Globus pallidus (tissue), 1 donor: Measurements from ENCODE around the gene MEG3.
"Not testable (repeated sequence)": the region's sequence is repeated elsewhere in the genome, so short reads cannot be mapped to it uniquely, and the experiment has no call there.

Source experiments
- DNase-seq: peaks from one replicate; pipeline ENCODE4 v3.0.0-alpha.2; 2015; ENCODE audit warnings: low spot score

The MEG3 gene

GRCh38 chr14:100789460-100790417, 36.2 kb upstream of the MEG3 start:
- no peak for DNase-seq

GRCh38 chr14:100790502-100791347, 35.2 kb upstream of the MEG3 start:
- DNase-seq: no peak

- no peak for DNase-seq
These were observed 34.6 kb upstream of the MEG3 start for GRCh38 chr14:100791348-100791735.

GRCh38 chr14:100791995-100792394, 33.9 kb upstream of the MEG3 start:
- DNase-seq: no peak

DNA sequence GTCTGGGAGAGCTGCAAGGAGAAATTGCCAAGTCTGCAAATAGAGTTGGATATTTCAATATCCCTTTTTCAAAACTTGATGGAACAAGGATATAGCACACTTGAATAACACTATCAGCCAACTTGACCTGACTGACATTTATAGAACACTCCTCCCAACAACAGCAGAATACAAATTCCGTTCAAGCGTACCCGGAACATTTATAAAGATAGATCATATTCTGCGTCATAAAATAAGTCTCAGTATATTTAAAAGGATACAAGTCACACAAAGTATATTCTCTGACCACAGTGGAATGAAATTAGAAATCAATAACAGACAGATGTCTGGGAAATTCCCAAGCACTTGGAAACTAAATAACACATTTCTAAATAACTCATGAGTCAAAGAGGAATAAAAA, 29.0 kb upstream of the MEG3 start:
- DNase-seq: no peak

- DNase-seq: no peak
These were observed 25.9 kb upstream of the MEG3 start for GRCh38 chr14:100800041-100800440.

GRCh38 chr14:100801433-100801832, 24.5 kb upstream of the MEG3 start:
- DNase-seq: not testable (repeated sequence)

DNA sequence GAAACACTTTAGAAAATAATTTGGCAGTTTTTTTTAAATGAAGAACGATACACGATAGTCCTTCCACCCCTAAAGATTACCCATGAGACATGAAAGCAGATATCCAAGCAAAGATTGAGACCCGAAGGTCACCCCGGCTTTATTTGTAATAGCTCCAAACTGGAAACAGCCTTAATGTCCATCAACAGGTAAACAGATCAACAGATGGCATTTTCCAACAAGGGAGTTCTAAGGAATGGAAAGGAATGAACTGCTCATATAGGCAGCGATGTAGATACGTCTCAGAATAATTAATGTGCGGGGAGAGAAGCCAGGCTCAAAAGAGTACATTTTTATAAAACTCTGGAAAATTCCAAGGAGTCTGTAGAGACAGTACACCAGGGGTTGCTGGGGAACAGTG, 23.7 kb upstream of the MEG3 start:
- no peak for DNase-seq

- DNase-seq: peak; percentile 14
These were observed 23.2 kb upstream of the MEG3 start for GRCh38 chr14:100802766-100803165.

DNA sequence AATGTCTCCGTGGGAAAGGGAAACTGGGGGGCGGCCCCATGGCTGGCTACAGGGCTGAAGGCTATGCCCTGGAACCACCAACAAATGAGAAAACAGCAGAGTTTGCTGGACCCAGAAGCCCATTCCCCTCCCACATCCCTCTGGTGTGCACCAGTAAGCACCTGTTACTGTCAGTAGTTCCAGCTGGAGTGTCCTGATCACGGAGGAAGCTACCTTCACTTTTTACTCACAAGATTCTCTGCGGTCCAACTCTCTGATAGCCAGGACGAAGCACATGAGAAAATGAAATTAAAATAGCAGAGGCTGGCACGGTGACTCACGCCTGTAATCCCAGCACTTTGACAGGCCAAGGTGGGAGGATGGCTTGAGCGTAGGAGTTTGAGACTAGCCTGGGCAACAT, 22.7 kb upstream of the MEG3 start:
- DNase-seq: no peak

- DNase-seq: no peak
These were observed 22.2 kb upstream of the MEG3 start for GRCh38 chr14:100803676-100804075.

- DNase-seq: no peak
These were observed 21.8 kb upstream of the MEG3 start for GRCh38 chr14:100804138-100804537.

DNA sequence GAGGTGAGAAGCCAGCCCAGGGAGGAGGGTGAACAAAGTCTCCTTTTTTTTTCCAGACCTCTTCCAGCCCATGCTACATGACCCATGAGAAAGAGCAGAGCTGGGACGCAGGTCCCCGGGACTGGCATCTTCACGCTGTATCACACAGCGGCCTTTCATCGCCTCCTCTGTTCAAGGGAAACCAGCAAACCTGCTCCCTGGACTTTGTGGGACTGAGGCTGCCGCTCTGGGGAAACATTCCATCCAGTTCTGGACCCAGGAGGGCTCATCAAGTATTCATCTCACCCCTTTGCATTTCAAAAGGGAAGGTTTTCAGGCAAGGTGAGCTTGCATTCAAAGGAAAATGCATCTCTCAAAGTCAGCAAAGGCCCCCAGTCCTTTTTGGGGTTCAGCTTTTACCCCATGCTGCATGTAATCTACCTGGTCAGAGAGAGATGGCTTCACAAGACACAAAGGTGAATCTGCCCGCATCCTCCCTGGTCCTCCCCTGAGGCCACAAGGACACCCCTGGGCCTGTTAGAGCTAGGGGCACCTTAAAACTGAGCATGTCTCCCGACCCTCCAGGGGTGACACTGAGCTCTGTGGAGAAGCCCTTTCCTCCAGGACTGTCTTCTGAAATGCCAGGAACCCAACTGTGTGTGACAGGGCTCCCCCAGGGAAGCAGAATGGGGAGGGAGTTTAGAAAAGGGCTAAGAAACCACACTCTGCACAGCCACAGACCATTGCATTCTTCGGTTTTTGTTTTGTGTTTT, 21.2 kb upstream of the MEG3 start:
- DNase-seq: no peak

DNA sequence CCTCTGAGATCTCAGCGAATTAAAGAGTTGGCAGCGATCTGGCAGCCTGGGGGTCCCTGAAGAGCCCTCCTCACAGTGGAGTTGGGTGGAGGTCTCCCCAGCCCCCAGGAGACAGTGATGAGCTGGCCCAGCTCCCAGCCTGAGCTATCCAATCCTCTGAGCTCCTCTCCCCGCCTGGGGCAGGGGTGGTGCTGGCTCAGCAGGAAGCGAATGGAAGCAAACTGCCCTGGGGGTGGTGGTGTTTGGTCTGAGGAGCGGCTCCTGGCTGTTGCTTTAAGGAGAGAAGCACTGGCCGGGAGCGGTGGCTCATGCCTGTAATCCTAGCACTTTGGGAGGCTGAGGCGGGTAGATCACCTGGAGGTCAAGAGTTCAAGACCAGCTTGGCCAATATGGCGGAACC, 19.5 kb upstream of the MEG3 start:
- no peak for DNase-seq

GRCh38 chr14:100807496-100807895, 18.4 kb upstream of the MEG3 start:
- DNase-seq: no peak

DNA sequence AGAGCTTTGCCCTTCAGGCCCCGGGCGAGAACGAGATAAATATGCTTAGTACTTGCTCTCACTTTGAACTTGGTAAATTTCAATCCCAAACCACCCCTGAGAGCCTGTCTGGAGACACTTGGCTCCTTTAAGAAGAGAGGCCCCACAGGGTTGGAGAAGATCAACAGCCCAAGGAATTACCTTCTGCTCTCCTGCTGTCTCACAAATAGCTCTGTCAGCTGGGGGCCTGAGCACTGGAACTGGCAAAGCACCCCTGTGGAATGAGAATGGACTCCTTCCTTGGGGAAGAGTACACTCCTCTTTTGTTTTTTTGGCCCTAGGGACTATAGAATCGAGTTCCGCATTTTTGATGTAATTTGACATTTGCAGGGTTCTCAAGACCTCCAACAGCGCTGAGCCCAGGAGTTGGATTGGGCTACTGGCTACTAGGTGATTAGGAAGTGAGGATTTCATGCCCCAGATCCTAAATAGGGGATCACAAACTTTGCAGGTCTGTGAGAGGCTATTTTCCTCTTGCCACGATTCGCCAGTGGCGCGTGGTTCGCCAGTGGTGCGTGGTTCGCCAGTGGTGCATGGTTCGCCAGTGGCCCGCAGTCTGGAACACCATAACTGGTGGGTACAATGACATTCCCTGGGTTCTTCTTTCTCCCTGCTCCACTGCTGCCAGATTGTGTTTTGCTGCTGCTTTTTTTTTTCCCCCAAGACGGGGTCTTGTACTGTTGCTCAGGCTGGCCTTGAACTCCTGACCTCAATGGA, 17.8 kb upstream of the MEG3 start:
- DNase-seq: no peak

DNA sequence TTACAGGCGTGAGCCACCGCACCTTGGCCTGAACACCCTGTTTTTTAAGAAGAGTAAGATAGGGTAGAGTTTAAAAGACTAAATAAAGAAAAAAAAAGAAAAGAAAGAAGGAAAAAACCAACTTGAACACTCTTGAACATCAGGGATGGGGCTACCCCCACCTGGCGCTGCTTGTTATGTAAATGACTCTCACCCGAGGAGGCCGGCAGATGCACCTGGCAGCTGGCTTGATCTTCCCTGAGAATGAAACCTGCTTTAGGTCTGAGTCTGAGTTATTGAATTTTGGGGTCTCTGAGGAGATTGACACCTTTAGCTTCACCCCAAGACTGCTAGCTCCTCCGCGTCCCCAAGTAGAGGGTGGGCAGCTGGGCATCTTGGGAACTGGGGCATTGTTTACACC, 15.5 kb upstream of the MEG3 start:
- DNase-seq: no peak

DNA sequence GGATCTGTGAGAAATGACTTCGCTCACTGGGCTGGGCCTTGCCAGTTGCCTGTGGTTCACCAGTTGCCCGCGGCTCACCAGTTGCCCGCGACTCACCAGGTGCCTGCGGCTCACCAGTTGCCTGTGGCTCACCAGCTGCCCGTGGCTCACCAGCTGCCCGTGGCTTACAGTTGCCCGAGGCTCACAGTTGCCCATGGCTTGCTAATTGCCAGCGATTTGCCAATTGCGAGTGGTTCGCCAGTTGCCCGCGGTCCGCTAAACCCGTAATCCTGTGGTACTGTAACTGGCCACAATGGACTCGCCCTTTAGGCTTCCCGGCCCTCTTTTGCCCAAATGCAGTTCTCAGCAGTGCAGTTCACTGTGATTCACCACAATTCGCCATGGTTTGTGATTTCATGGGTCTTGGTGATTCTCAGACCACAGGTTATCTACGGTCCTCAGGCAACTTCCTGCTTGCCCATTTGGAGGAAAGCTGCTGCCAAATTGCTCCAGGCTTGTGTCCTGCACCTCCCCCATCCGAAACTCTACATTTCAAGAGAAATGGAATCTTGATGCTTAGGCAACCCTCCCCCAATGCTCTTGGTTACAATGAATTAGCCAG, 15.0 kb upstream of the MEG3 start:
- DNase-seq: no peak

DNA sequence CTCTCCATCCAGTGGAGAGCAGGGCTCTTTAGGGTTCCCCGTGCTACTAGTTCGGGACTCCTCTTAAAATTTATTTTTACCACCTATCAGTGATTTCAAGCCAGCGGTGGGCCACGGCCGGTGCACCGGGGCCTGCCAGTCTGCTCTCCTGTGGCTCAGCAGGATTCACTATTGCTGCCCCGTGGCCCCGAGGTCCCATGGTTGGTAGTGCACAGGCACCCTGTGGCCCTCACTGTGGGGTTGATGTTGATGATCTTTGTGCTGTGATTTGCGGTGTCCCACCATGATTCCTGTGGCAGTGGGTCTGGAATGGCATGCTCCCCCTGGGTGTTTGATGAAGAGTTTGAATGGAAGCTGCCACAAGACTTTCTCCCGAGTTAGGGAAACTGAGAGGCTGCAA, 12.6 kb upstream of the MEG3 start:
- DNase-seq: no peak

- DNase-seq: no peak
These were observed 10.2 kb upstream of the MEG3 start for GRCh38 chr14:100815478-100816285.
